Measurements from ENCODE around the gene BCLAF3.

BCLAF3 gene

GRCh38 chrX:19964017-19964710, 26.7 kb downstream of the BCLAF3 start:
- TF ChIP-seq FOXP2 (optimal IDR thresholded peaks at IDR 0.05; ENCODE audit: borderline replicate concordance, extremely low read depth, extremely low read length, insufficient read depth) (no peak), SIN3A (IDR thresholded peaks at IDR 0.05; ENCODE audit: borderline replicate concordance, insufficient read depth, low read length) (no peak), POLR2AphosphoS5 (IDR thresholded peaks at IDR 0.05; ENCODE audit: low read depth, low read length) (no peak), TAF1 (IDR thresholded peaks at IDR 0.05; ENCODE audit: borderline replicate concordance, insufficient read depth, low read length) (no peak)
- TF ChIP-seq, protein P1, sequence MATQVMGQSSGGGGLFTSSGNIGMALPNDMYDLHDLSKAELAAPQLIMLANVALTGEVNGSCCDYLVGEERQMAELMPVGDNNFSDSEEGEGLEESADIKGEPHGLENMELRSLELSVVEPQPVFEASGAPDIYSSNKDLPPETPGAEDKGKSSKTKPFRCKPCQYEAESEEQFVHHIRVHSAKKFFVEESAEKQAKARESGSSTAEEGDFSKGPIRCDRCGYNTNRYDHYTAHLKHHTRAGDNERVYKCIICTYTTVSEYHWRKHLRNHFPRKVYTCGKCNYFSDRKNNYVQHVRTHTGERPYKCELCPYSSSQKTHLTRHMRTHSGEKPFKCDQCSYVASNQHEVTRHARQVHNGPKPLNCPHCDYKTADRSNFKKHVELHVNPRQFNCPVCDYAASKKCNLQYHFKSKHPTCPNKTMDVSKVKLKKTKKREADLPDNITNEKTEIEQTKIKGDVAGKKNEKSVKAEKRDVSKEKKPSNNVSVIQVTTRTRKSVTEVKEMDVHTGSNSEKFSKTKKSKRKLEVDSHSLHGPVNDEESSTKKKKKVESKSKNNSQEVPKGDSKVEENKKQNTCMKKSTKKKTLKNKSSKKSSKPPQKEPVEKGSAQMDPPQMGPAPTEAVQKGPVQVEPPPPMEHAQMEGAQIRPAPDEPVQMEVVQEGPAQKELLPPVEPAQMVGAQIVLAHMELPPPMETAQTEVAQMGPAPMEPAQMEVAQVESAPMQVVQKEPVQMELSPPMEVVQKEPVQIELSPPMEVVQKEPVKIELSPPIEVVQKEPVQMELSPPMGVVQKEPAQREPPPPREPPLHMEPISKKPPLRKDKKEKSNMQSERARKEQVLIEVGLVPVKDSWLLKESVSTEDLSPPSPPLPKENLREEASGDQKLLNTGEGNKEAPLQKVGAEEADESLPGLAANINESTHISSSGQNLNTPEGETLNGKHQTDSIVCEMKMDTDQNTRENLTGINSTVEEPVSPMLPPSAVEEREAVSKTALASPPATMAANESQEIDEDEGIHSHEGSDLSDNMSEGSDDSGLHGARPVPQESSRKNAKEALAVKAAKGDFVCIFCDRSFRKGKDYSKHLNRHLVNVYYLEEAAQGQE (IDR thresholded peaks at IDR 0.05; ENCODE audit: insufficient read depth in 1 of 2, low read depth in 2 of 2, low read length in 2 of 2): no peak

DNA sequence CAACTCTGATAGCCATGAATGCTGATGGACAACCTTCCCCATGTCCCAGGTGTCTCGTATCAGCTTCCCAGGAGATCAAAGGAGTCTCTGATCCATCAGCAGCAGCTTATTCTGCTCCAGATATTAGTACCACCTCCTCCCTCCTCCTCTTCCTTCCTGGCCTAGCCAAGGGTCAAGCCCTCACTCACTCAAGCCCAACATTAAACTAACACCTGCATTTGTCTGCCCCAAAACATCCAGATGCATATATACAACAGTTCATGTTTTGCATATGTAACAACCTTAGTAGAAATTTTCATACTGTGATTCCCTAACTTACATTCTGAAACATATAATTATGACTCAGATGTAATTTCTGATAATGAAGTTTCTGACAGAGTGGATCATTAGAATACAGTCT, 29.9 kb downstream of the BCLAF3 start:
- TF ChIP-seq, protein P1 (IDR thresholded peaks at IDR 0.05; ENCODE audit: insufficient read depth in 1 of 2, low read depth in 2 of 2, low read length in 2 of 2): no peak
- TF ChIP-seq SIN3A (IDR thresholded peaks at IDR 0.05; ENCODE audit: borderline replicate concordance, insufficient read depth, low read length) (no peak), FOXP2 (optimal IDR thresholded peaks at IDR 0.05; ENCODE audit: borderline replicate concordance, extremely low read depth, extremely low read length, insufficient read depth) (no peak), POLR2AphosphoS5 (IDR thresholded peaks at IDR 0.05; ENCODE audit: low read depth, low read length) (no peak), TAF1 (IDR thresholded peaks at IDR 0.05; ENCODE audit: borderline replicate concordance, insufficient read depth, low read length) (no peak)

DNA sequence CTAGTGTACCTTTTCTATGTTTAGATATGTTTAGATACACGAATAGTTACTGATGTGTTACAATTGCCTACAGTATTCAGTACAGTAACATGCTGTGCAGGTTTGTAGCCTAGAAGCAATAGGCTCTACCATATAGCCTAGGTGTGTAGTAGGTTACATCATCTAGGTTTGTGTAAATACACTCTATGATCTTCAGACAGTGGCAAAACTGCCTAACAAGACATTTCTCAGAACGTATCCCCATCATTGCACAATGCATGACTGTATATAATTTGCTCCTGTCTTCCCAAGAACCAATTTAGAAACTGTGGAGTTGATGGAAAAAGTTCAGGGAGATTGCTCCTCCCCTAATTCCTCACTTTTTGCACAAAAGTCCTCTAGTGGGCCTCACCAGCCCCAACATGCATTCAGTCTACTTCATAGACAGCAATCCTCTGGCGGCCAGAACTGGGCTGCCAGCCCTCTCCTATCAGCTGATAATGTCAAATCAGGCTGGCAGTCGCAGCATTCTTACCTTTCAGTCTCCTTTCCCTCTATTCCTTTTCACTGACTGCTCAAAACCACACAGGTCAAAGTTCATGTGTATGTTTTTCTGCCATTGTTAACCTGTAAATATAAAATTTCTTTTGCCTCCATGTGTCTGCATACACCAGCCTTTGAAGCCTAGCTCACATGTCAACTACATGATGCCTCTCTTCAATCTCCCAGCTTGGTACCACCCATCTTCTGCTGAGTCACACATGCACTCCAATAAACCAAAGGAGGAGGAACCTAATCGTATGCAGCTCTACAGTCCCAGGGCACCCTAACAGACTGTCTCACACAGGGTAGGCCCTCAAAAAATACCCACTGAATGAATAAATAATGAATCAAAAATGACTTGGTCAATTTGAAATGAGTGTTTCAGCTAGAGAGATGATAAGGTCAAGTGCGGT, 32.0 kb downstream of the BCLAF3 start:
- TF ChIP-seq TAF1 (IDR thresholded peaks at IDR 0.05; ENCODE audit: borderline replicate concordance, insufficient read depth, low read length) (no peak), FOXP2 (optimal IDR thresholded peaks at IDR 0.05; ENCODE audit: borderline replicate concordance, extremely low read depth, extremely low read length, insufficient read depth) (no peak), SIN3A (IDR thresholded peaks at IDR 0.05; ENCODE audit: borderline replicate concordance, insufficient read depth, low read length) (no peak), POLR2AphosphoS5 (IDR thresholded peaks at IDR 0.05; ENCODE audit: low read depth, low read length) (no peak)
- TF ChIP-seq, protein P1 (IDR thresholded peaks at IDR 0.05; ENCODE audit: insufficient read depth in 1 of 2, low read depth in 2 of 2, low read length in 2 of 2): no peak

DNA sequence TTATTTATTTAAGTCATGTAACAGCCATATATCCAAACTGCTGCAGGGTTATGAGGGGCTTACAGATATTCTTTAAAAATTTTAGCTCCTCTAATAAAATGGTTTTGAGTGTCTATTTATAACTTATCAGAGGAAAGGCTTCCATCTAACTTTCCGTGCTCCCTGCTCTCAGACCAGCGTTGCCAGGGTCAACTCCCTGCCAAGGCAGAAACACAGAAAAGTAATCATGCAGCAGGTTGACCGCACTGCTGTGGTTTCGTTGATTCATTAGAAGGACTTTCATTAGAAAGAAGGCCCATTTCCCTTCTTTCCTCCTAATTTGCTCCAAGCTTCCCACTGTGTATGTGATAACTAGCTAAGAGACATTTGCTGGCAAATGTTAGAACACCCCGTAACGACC, 33.9 kb downstream of the BCLAF3 start:
- TF ChIP-seq FOXP2 (optimal IDR thresholded peaks at IDR 0.05; ENCODE audit: borderline replicate concordance, extremely low read depth, extremely low read length, insufficient read depth): no peak
- TF ChIP-seq, protein P1 (IDR thresholded peaks at IDR 0.05; ENCODE audit: insufficient read depth in 1 of 2, low read depth in 2 of 2, low read length in 2 of 2): no peak
- no peak for TF ChIP-seq POLR2AphosphoS5 (IDR thresholded peaks at IDR 0.05; ENCODE audit: low read depth, low read length)
- no peak for TF ChIP-seq SIN3A (IDR thresholded peaks at IDR 0.05; ENCODE audit: borderline replicate concordance, insufficient read depth, low read length)
- no peak for TF ChIP-seq TAF1 (IDR thresholded peaks at IDR 0.05; ENCODE audit: borderline replicate concordance, insufficient read depth, low read length)

All from PFSK-1 (cell line).